GM13977 (cell line): ENCODE results near the gene TRPM1.

Experiments used
- DNase-seq: peaks from one replicate; pipeline ENCODE4 v3.0.0; 2012; ENCODE audit warnings: low spot score
- CTCF ChIP-seq: IDR thresholded peaks from 2 replicates; pipeline ENCODE4 v1.5.1; 2012; ENCODE audit warnings: mild to moderate bottlenecking, control low read depth; ENCODE audit not compliant: insufficient read depth; ENCODE audit errors: extremely low read depth, missing control alignments
- in situ Hi-C: fragments of 300-500 bp; cut with MboI; formaldehyde crosslinking; loops from one replicate; pipeline ENCODE4 v1.12.0; 2022; ENCODE audit warnings: low sequenced_read_pairs, low pct_unique_long_range_greater_than_20kb, mixed read lengths, inconsistent platforms; ENCODE audit not compliant: unreplicated experiment

Gene TRPM1

GRCh38 chr15:30984118-30984517 lies 117.4 kb downstream of the TRPM1 start:
- TF ChIP-seq CTCF = no peak
- no peak for DNase-seq
- in situ Hi-C loops = no loop called here

- TF ChIP-seq CTCF = no peak
- in situ Hi-C loops = no loop called here
- no peak for DNase-seq
Observed at GRCh38 chr15:30979457-30979856, 122.1 kb downstream of the TRPM1 start.

- no peak for DNase-seq
- in situ Hi-C loops = no loop called here
- no peak for TF ChIP-seq CTCF
Observed at GRCh38 chr15:30978328-30978727, 123.2 kb downstream of the TRPM1 start.

- in situ Hi-C loops = no loop called here
- TF ChIP-seq CTCF = no peak
- DNase-seq = no peak
Observed at GRCh38 chr15:30974112-30974511, 127.4 kb downstream of the TRPM1 start.

- in situ Hi-C loops = no loop called here
- no peak for DNase-seq
- TF ChIP-seq CTCF = no peak
Observed at GRCh38 chr15:30973379-30973778, 128.1 kb downstream of the TRPM1 start.

GRCh38 chr15:30969724-30970123 lies 131.8 kb downstream of the TRPM1 start:
- in situ Hi-C loops = no loop called here
- no peak for TF ChIP-seq CTCF
- DNase-seq = no peak

- in situ Hi-C loops = no loop called here
- no peak for DNase-seq
- TF ChIP-seq CTCF = no peak
Observed at GRCh38 chr15:30963681-30964080, 137.8 kb downstream of the TRPM1 start.
